Endothelial cell of umbilical vein (primary cell): ENCODE measurements around the gene LYSMD4. TPM values are rescaled to one million over a fixed set of nuclear protein-coding genes. Genes with fewer than 3 reads are reported as not detected.
"Not testable (repeated sequence)": the region's sequence is repeated elsewhere in the genome, so short reads cannot be mapped to it uniquely, and the experiment has no call there.

Experiments
- BruUV-seq: library from RNA; stranded (reverse); fragments of 400-500 nt; replicated peaks from 2 replicates; lab custom pipeline; 2021; lab: Mats Ljungman, UMichigan
- CTCF ChIA-PET: fragments of 300-600, 350-600 bp; sonication (Branson Sonifier 250); formaldehyde crosslinking; loops from one replicate; lab custom pipeline; 2021; ENCODE audit warnings: antibody characterized with exemption, inconsistent platforms; lab: Charles Lee
- POLR2A ChIA-PET: fragments of 300-600, 350-600 bp; sonication (Branson Sonifier 250); formaldehyde crosslinking; loops from one replicate; lab custom pipeline; 2021; ENCODE audit warnings: antibody characterized with exemption, inconsistent platforms; lab: Charles Lee
- DNase-seq: peaks from one replicate; pipeline ENCODE4 v3.0.0-alpha.2; 2011; ENCODE audit warnings: low read depth, low spot score
- FAIRE-seq: peaks from 2 replicates; lab custom pipeline; 2011; peaks lifted over from hg19 to GRCh38; lab: Jason Lieb, UNC
- H2AFZ ChIP-seq: 2 replicates; pipeline ENCODE4 v1.6.0; 2012; ENCODE audit warnings: low read depth, low read length, control low read depth, inconsistent platforms
- H3K27ac ChIP-seq: 2 replicates; pipeline ENCODE4 v1.5.1; 2011; ENCODE audit warnings: low read depth, mild to moderate bottlenecking, control low read depth, low read length, moderate library complexity; ENCODE audit not compliant: insufficient read depth
- H3K27me3 ChIP-seq, 2 experiments: 2 replicates each; pipeline versions ENCODE4 v1.6.0 to v1.6.1; 2011; ENCODE audit warnings: low read length in 2 of 2, mixed read lengths in 1 of 2; ENCODE audit not compliant: control insufficient read depth in 2 of 2, insufficient read depth in 2 of 2
- H3K36me3 ChIP-seq, 2 experiments: 2 replicates in 1 of 2; 3 replicates in 1 of 2; pipeline ENCODE4 v1.5.1; 2011; ENCODE audit warnings: low read length in 2 of 2, mild to moderate bottlenecking in 1 of 2, moderate library complexity in 1 of 2; ENCODE audit not compliant: control insufficient read depth in 2 of 2, insufficient read depth in 2 of 2; ENCODE audit errors: extremely low read depth in 1 of 2
- H3K4me1 ChIP-seq: 3 replicates; pipeline ENCODE4 v1.5.1; 2011; ENCODE audit warnings: mild to moderate bottlenecking, low read length; ENCODE audit not compliant: control insufficient read depth, insufficient read depth; ENCODE audit errors: extremely low read depth
- H3K4me2 ChIP-seq: 2 replicates; pipeline ENCODE4 v1.6.1; 2011; ENCODE audit warnings: low read length, control low read depth, mixed read lengths; ENCODE audit not compliant: insufficient read depth
- H3K4me3 ChIP-seq, 3 experiments: fragments of 200-600 bp in 1 of 3; sonication (generic), shearing (Covaris generic) in 1 of 3; replicated peaks in 1 of 3; 2 replicates each; pipeline ENCODE4 v1.5.1; 2011 to 2016; ENCODE audit warnings: control low read depth in 3 of 3, low read length in 3 of 3, mild to moderate bottlenecking in 2 of 3, inconsistent platforms in 1 of 3, low read depth in 1 of 3, moderate library complexity in 1 of 3; ENCODE audit not compliant: insufficient read depth in 1 of 3
- H3K79me2 ChIP-seq: 2 replicates; pipeline ENCODE4 v1.6.0; 2012; ENCODE audit warnings: low read length, inconsistent platforms; ENCODE audit not compliant: control insufficient read depth, insufficient read depth
- H3K9ac ChIP-seq: replicated peaks from 2 replicates; pipeline ENCODE3; 2011; ENCODE audit warnings: low read length, control low read depth; ENCODE audit not compliant: insufficient read depth; ENCODE audit errors: extremely low read depth
- H3K9me1 ChIP-seq: replicated peaks from 3 replicates; pipeline ENCODE4 v1.6.0; 2011; ENCODE audit warnings: mild to moderate bottlenecking, low read length; ENCODE audit not compliant: control insufficient read depth, insufficient read depth; ENCODE audit errors: extremely low read depth
- H3K9me3 ChIP-seq: replicated peaks from 2 replicates; pipeline ENCODE4 v1.5.1; 2012; ENCODE audit warnings: low read length, inconsistent platforms; ENCODE audit not compliant: control insufficient read depth, insufficient read depth
- H4K20me1 ChIP-seq: replicated peaks from 2 replicates; pipeline ENCODE3; 2011; ENCODE audit warnings: mild to moderate bottlenecking, low read length; ENCODE audit not compliant: control insufficient read depth, insufficient read depth; ENCODE audit errors: extremely low read depth
- EZH2 ChIP-seq: IDR thresholded peaks from 2 replicates; pipeline ENCODE4 v1.6.1; 2012; ENCODE audit warnings: borderline replicate concordance, low read depth, mild to moderate bottlenecking, moderate library complexity, low read length, inconsistent platforms; ENCODE audit not compliant: severe bottlenecking
- JUN ChIP-seq: IDR thresholded peaks from 2 replicates; pipeline ENCODE4 v1.6.1; 2011; ENCODE audit warnings: borderline replicate concordance, low read depth; ENCODE audit not compliant: insufficient read length, insufficient read depth
- POLR2A ChIP-seq: IDR thresholded peaks from 2 replicates; pipeline ENCODE4 v1.6.1; 2012; ENCODE audit warnings: low read depth, mild to moderate bottlenecking, control low read depth, low read length
- dilution Hi-C: fragments of 300-500 bp; cut with MboI; formaldehyde crosslinking; loops from one replicate; pipeline ENCODE4 v1.15.0; 2019; ENCODE audit warnings: low sequenced_read_pairs; ENCODE audit not compliant: extremely low pct_ligation_motif_present
- intact Hi-C: fragments of 100-400 bp; cut with micrococcal nuclease; formaldehyde crosslinking; loops from one replicate; pipeline ENCODE4 v1.10.0; 2022
- polyA plus RNA-seq, 4 experiments: library from polyadenylated mRNA; depleted of rRNA in 3 of 4; stranded (reverse) in 3 of 4; unstranded in 1 of 4; fragments of >200 nt; gene quantifications; 2 replicates each; pipeline versions ENCODE4 v1.2.1 to v1.2.3, GENCODE V29; 2011 to 2012; ENCODE audit warnings: missing spikeins in 1 of 4
- total RNA-seq: library from RNA; stranded (reverse); gene quantifications from 2 replicates; pipeline ENCODE4 v1.2.3, GENCODE V29; 2021

LYSMD4 gene
- total and polyA plus RNA-seq, 2 donors (not counting 3 experiments of a cell fraction or from before 2014, with no cell fraction given) = 7.0 to 7.1 TPM

GRCh38 chr15:99734575-99734974, 1.3 kb upstream of the LYSMD4 start:
- FAIRE-seq (no peak), DNase-seq (no peak)
- no TSS peak for BruUV-seq
- CTCF ChIA-PET = interaction anchor here (3.1 kb wide), 1 partner anchor 22 kb away, joined by 39 read pairs; no protein-coding TSS in a partner anchor
- no peaks in the 10 kb centered on the region for H3K79me2 ChIP-seq
- dilution Hi-C loops = no loop called here
- H3K4me2 ChIP-seq = no peak overlapping the region
- TF ChIP-seq EZH2 (no peak), JUN (no peak), POLR2A (no peak)
- POLR2A ChIA-PET = no interaction called here
- no peak overlapping the region for H2AFZ ChIP-seq
- no peak overlapping the region for H3K9ac ChIP-seq
- no peaks in the 10 kb centered on the region for H3K9me3 ChIP-seq
- H3K27ac ChIP-seq = no peak overlapping the region
- intact Hi-C loops = no loop called here
- no peaks in the 10 kb centered on the region for H3K27me3 ChIP-seq
- no peaks in the 10 kb centered on the region for H4K20me1 ChIP-seq
- no peaks in the 10 kb centered on the region for H3K36me3 ChIP-seq
- no peaks in the 10 kb centered on the region for H3K9me1 ChIP-seq
- no peak overlapping the region for H3K4me3 ChIP-seq
- H3K4me1 ChIP-seq = peaks cover 5% of the 10 kb centered on the region

- H3K27me3 ChIP-seq, DNase-seq, H3K9me1 ChIP-seq, dilution Hi-C loops, H3K4me3 ChIP-seq, intact Hi-C loops, H4K20me1 ChIP-seq, H3K36me3 ChIP-seq, H3K79me2 ChIP-seq, BruUV-seq, H3K9me3 ChIP-seq, POLR2A ChIA-PET, FAIRE-seq, H3K4me1 ChIP-seq, H3K9ac ChIP-seq, H3K27ac ChIP-seq: not testable (repeated sequence)
- H2AFZ ChIP-seq = peak overlapping the region; percentile 95
- peak overlapping the region; percentile 52 for H3K4me2 ChIP-seq
- CTCF ChIA-PET = interaction anchor here (1.6 to 6.6 kb wide), 3 partner anchors 20 to 30 kb away, joined by 4 to 71 read pairs (median 39); no protein-coding TSS in a partner anchor
Observed at GRCh38 chr15:99734040-99734291, 729 bp upstream of the LYSMD4 start.
